HEK293 (cell line): Measurements from ENCODE around the gene TERC.

Experiments
- CTCF ChIA-PET: fragments of 350-600 bp; formaldehyde crosslinking; extraction: SDS; loops from one replicate; lab custom pipeline; 2021; ENCODE audit warnings: antibody characterized with exemption; lab: Yijun Ruan, JAX
- POLR2A ChIA-PET: fragments of 300-600 bp; formaldehyde crosslinking; extraction: SDS; loops from one replicate; lab custom pipeline; 2020; ENCODE audit warnings: antibody characterized with exemption, inconsistent platforms; lab: Yijun Ruan, JAX
- H3K27ac ChIP-seq: fragments of 200-500 bp; sonication (Bioruptor generic); 2 replicates; pipeline ENCODE4 v1.5.1; 2014; ENCODE audit warnings: low read depth, low read length, control low read depth, inconsistent platforms; ENCODE audit errors: extremely low read depth
- H3K36me3 ChIP-seq, 2 experiments: fragments of 200-500 bp in 1 of 2; sonication (Bioruptor generic) in 1 of 2; 1 replicate in 1 of 2; 2 replicates in 1 of 2; pipeline ENCODE4 v1.5.1; 2014 to 2017; ENCODE audit warnings: inconsistent platforms in 2 of 2, low read length in 2 of 2; ENCODE audit not compliant: control insufficient read depth in 2 of 2, insufficient read depth in 1 of 2
- H3K4me1 ChIP-seq: fragments of 200-500 bp; sonication (Bioruptor generic); 2 replicates; pipeline ENCODE4 v1.5.1; 2014; ENCODE audit warnings: mild to moderate bottlenecking, low read length, inconsistent platforms; ENCODE audit not compliant: control insufficient read depth, insufficient read depth
- H3K4me3 ChIP-seq: 2 replicates; pipeline ENCODE4 v1.5.1; 2011; ENCODE audit warnings: low read depth, mild to moderate bottlenecking, control low read depth, low read length, moderate library complexity
- H3K9me3 ChIP-seq: fragments of 200-500 bp; sonication (Bioruptor generic); 2 replicates; pipeline ENCODE4 v1.5.1; 2014; ENCODE audit warnings: low read depth, low read length, inconsistent platforms; ENCODE audit not compliant: control insufficient read depth, insufficient read depth
- EGR2 ChIP-seq: fragments of 450-650 bp; formaldehyde crosslinking; IDR thresholded peaks from 2 replicates; pipeline ENCODE4 v1.5.1; 2016; ENCODE audit warnings: low read depth, missing biosample characterization, missing genetic modification characterization
- ELK4 ChIP-seq: IDR thresholded peaks from 2 replicates; pipeline ENCODE4 v1.6.1; 2011; ENCODE audit warnings: mild to moderate bottlenecking, low read depth, low read length, borderline replicate concordance
- GFI1B ChIP-seq: fragments of 450-650 bp; formaldehyde crosslinking; IDR thresholded peaks from 2 replicates; pipeline ENCODE4 v1.5.1; 2016; ENCODE audit warnings: missing biosample characterization, missing genetic modification characterization
- HIC1 ChIP-seq: fragments of 450-650 bp; formaldehyde crosslinking; IDR thresholded peaks from 2 replicates; pipeline ENCODE4 v1.5.1; 2016; ENCODE audit warnings: missing biosample characterization, missing genetic modification characterization
- INSM2 ChIP-seq: fragments of 450-650 bp; formaldehyde crosslinking; IDR thresholded peaks from 2 replicates; pipeline ENCODE4 v1.5.1; 2016; ENCODE audit warnings: missing biosample characterization, missing genetic modification characterization
- KLF7 ChIP-seq: fragments of 450-650 bp; formaldehyde crosslinking; IDR thresholded peaks from 2 replicates; pipeline ENCODE4 v1.5.1; 2016; ENCODE audit warnings: missing biosample characterization, missing genetic modification characterization, borderline replicate concordance
- MYNN ChIP-seq: fragments of 450-650 bp; formaldehyde crosslinking; IDR thresholded peaks from 2 replicates; pipeline ENCODE4 v1.5.1; 2016; ENCODE audit warnings: missing biosample characterization, missing genetic modification characterization, borderline replicate concordance
- PATZ1 ChIP-seq: fragments of 450-650 bp; formaldehyde crosslinking; IDR thresholded peaks from 2 replicates; pipeline ENCODE4 v1.5.1; 2016; ENCODE audit warnings: missing biosample characterization, missing genetic modification characterization
- SALL2 ChIP-seq: fragments of 450-650 bp; formaldehyde crosslinking; IDR thresholded peaks from 2 replicates; pipeline ENCODE4 v1.5.0; 2017; ENCODE audit warnings: missing biosample characterization, mild to moderate bottlenecking, missing genetic modification characterization, borderline replicate concordance
- ZFP37 ChIP-seq: fragments of 450-650 bp; formaldehyde crosslinking; IDR thresholded peaks from 2 replicates; pipeline ENCODE4 v1.5.1; 2016; ENCODE audit warnings: missing biosample characterization, missing genetic modification characterization
- ZIC2 ChIP-seq: fragments of 450-650 bp; formaldehyde crosslinking; IDR thresholded peaks from 2 replicates; pipeline ENCODE4 v1.5.1; 2016; ENCODE audit warnings: missing biosample characterization, missing genetic modification characterization
- ZNF202 ChIP-seq: fragments of 450-650 bp; formaldehyde crosslinking; IDR thresholded peaks from 2 replicates; pipeline ENCODE4 v1.5.1; 2016; ENCODE audit warnings: missing biosample characterization, missing genetic modification characterization, borderline replicate concordance
- ZNF274 ChIP-seq, 2 experiments: fragments of 200-500 bp in 1 of 2; fragments of 450-650 bp in 1 of 2; sonication (Bioruptor generic) in 1 of 2; formaldehyde crosslinking in 1 of 2; IDR thresholded peaks; 2 replicates each; pipeline versions ENCODE4 v1.5.1 to v1.6.1; 2014 to 2016; ENCODE audit warnings: borderline replicate concordance in 1 of 2, inconsistent platforms in 1 of 2, low read length in 1 of 2, missing biosample characterization in 1 of 2, missing genetic modification characterization in 1 of 2
- ZNF311 ChIP-seq: fragments of 450-650 bp; formaldehyde crosslinking; IDR thresholded peaks from 2 replicates; pipeline ENCODE4 v1.5.1; 2017; ENCODE audit warnings: missing biosample characterization, missing genetic modification characterization, borderline replicate concordance
- ZNF366 ChIP-seq: fragments of 450-650 bp; formaldehyde crosslinking; conservative IDR thresholded peaks from 2 replicates; pipeline ENCODE4 v1.5.1; 2016; ENCODE audit warnings: missing biosample characterization, missing genetic modification characterization
- ZNF416 ChIP-seq: fragments of 450-650 bp; formaldehyde crosslinking; IDR thresholded peaks from 2 replicates; pipeline ENCODE4 v1.5.1; 2016; ENCODE audit warnings: missing biosample characterization, missing genetic modification characterization
- ZNF426 ChIP-seq: fragments of 450-650 bp; formaldehyde crosslinking; IDR thresholded peaks from 2 replicates; pipeline ENCODE4 v1.5.1; 2017; ENCODE audit warnings: missing biosample characterization, missing genetic modification characterization, mild to moderate bottlenecking, inconsistent platforms, moderate library complexity
- ZNF530 ChIP-seq: fragments of 450-650 bp; formaldehyde crosslinking; IDR thresholded peaks from 2 replicates; pipeline ENCODE4 v1.5.1; 2016; ENCODE audit warnings: low read depth, missing biosample characterization, missing genetic modification characterization
- ZNF571 ChIP-seq: fragments of 450-650 bp; formaldehyde crosslinking; IDR thresholded peaks from 2 replicates; pipeline ENCODE4 v1.5.0; 2017; ENCODE audit warnings: missing biosample characterization, missing genetic modification characterization
- ZNF621 ChIP-seq: fragments of 450-650 bp; formaldehyde crosslinking; IDR thresholded peaks from 2 replicates; pipeline ENCODE4 v1.5.1; 2017; ENCODE audit warnings: missing biosample characterization, missing genetic modification characterization
- ZNF624 ChIP-seq: fragments of 450-650 bp; formaldehyde crosslinking; IDR thresholded peaks from 2 replicates; pipeline ENCODE4 v1.5.1; 2017; ENCODE audit warnings: missing biosample characterization, missing genetic modification characterization
- ZNF660 ChIP-seq: fragments of 450-650 bp; IDR thresholded peaks from 2 replicates; pipeline ENCODE4 v1.5.1; 2018; ENCODE audit warnings: missing biosample characterization, mild to moderate bottlenecking, missing genetic modification characterization
- ZNF692 ChIP-seq: fragments of 450-650 bp; formaldehyde crosslinking; IDR thresholded peaks from 2 replicates; pipeline ENCODE4 v1.5.1; 2016; ENCODE audit warnings: missing biosample characterization, missing genetic modification characterization
- ZNF776 ChIP-seq: fragments of 450-650 bp; formaldehyde crosslinking; IDR thresholded peaks from 2 replicates; pipeline ENCODE4 v1.5.0; 2017; ENCODE audit warnings: missing biosample characterization, missing genetic modification characterization, borderline replicate concordance
- ZNF777 ChIP-seq: fragments of 450-650 bp; formaldehyde crosslinking; IDR thresholded peaks from 2 replicates; pipeline ENCODE4 v1.5.1; 2017; ENCODE audit warnings: missing biosample characterization, missing genetic modification characterization, borderline replicate concordance

TERC gene

GRCh38 chr3:169750665-169751064, 14.2 kb downstream of the TERC start:
- Histone ChIP-seq H3K4me1 (no peaks in the 10 kb centered on the region), H3K9me3 (no peaks in the 10 kb centered on the region), H3K4me3 (no peak overlapping the region), H3K27ac (no peak overlapping the region), H3K36me3 (no peaks in the 10 kb centered on the region)
- TF ChIP-seq HIC1 (tag by site-specific recombination) (no peak), GFI1B (no peak), ZNF274 (IDR thresholded peaks at IDR 0.05; ENCODE audit: low read length) (no peak), ZNF274 (tag by site-specific recombination; IDR thresholded peaks at IDR 0.05; ENCODE audit: borderline replicate concordance) (no peak), SALL2 (tag by site-specific recombination) (no peak), ZNF571 (tag by site-specific recombination) (no peak), ZNF692 (no peak), ZIC2 (tag by site-specific recombination) (no peak), ZNF621 (no peak), MYNN (tag by site-specific recombination) (no peak), ZNF311 (tag by site-specific recombination) (no peak), ZNF776 (tag by site-specific recombination) (no peak)
- POLR2A ChIA-PET: no interaction called here
- CTCF ChIA-PET: no interaction called here

- CTCF ChIA-PET: no interaction called here
- Histone ChIP-seq H3K9me3 (no peaks in the 10 kb centered on the region), H3K36me3 (no peaks in the 10 kb centered on the region), H3K4me3 (no peak overlapping the region), H3K4me1 (no peaks in the 10 kb centered on the region), H3K27ac (no peak overlapping the region)
- POLR2A ChIA-PET: no interaction called here
- TF ChIP-seq ZNF660 (tag by site-specific recombination) (no peak), EGR2 (no peak), ZNF416 (tag by site-specific recombination) (no peak), ZNF366 (tag by site-specific recombination) (no peak), KLF7 (no peak), ZNF426 (no peak), PATZ1 (tag by site-specific recombination) (no peak), INSM2 (tag by site-specific recombination) (no peak), ZFP37 (no peak), ZNF530 (no peak), ZNF202 (tag by site-specific recombination) (no peak), ZNF777 (no peak), ELK4 (no peak), ZNF624 (no peak)
Measured at GRCh38 chr3:169748670-169749069, 16.2 kb downstream of the TERC start.
